ENCODE measurements around the gene RPS15. TPM values are rescaled to one million over a fixed set of nuclear protein-coding genes. Genes with fewer than 3 reads are reported as not detected.

RPS15 gene
- total RNA-seq, 4 donors from 2014 or later, result 1,297 to 2,978 (median 2,171) TPM

GRCh38 chr19:1408300-1409203, 29.6 kb upstream of the RPS15 start:
- 0% methylated on average over 1 of the region's 69 CpGs for WGBS
- H3K27ac ChIP-seq (replicated peaks in 1 of 4), result peak overlapping the region; percentile 90 to 98 (median 96)
- intact Hi-C loops (cut with DNase I), result loop anchor here (10.0 kb wide), 1 partner anchor 124 kb away; the partner anchor contains the start of gene EFNA2
- H3K4me3 ChIP-seq, result peak overlapping the region; percentile 89 to 100 (median 100)
- TF ChIP-seq CTCF (IDR thresholded peaks at IDR 0.05) (no peak), EP300 (IDR thresholded peaks at IDR 0.05) (no peak), POLR2AphosphoS5 (IDR thresholded peaks at IDR 0.05) (peak; percentile 36 to 42)
- peaks cover 48 to 63% (median 57%) of the 10 kb centered on the region in 4 donors for H3K4me1 ChIP-seq
- H3K27me3 ChIP-seq, result no peaks in the 10 kb centered on the region
- H3K36me3 ChIP-seq, result peaks cover 0 to 20% (median 9%) of the 10 kb centered on the region in 4 donors
- no peaks in the 10 kb centered on the region for H3K9me3 ChIP-seq
- no peak for DNase-seq (ENCODE audit: extremely low spot score)

- TF ChIP-seq POLR2A (IDR thresholded peaks at IDR 0.05; ENCODE audit: low read depth), result no peak
- TF ChIP-seq POLR2AphosphoS5 (IDR thresholded peaks at IDR 0.05), result no peak
- TF ChIP-seq CTCF (IDR thresholded peaks at IDR 0.05), result no peak
- no peak for TF ChIP-seq EP300 (IDR thresholded peaks at IDR 0.05)
- Histone ChIP-seq H3K27me3 (no peaks in the 10 kb centered on the region), H3K27ac (replicated peaks in 1 of 4) (peak overlapping the region; percentile 90 to 98 (median 96)), H3K4me3 (peak overlapping the region; percentile 89 to 100 (median 100)), H3K36me3 (peaks cover 0 to 21% (median 10%) of the 10 kb centered on the region in 4 donors), H3K9me3 (no peaks in the 10 kb centered on the region), H3K4me1 (peaks cover 50 to 72% (median 63%) of the 10 kb centered on the region in 4 donors)
- no peak for DNase-seq (ENCODE audit: extremely low spot score)
- intact Hi-C loops (cut with DNase I), result loop anchor here (10.0 kb wide), 1 partner anchor 125 kb away; the partner anchor contains the start of gene EFNA2
- 80% methylated on average over 2 of the region's 33 CpGs for WGBS
Measured at GRCh38 chr19:1409204-1410005, 28.8 kb upstream of the RPS15 start.

GRCh38 chr19:1410136-1410786, 27.9 kb upstream of the RPS15 start:
- TF ChIP-seq POLR2A (IDR thresholded peaks at IDR 0.05; ENCODE audit: low read depth) (no peak), CTCF (IDR thresholded peaks at IDR 0.05) (no peak), POLR2AphosphoS5 (IDR thresholded peaks at IDR 0.05) (peak in 1 of 2 donors; percentile 25)
- DNase-seq (ENCODE audit: extremely low spot score), result no peak
- Histone ChIP-seq H3K4me1 (peaks cover 56 to 78% (median 70%) of the 10 kb centered on the region in 4 donors), H3K36me3 (peaks cover 0 to 21% (median 10%) of the 10 kb centered on the region in 4 donors), H3K4me3 (peak overlapping the region; percentile 16 to 100 (median 94)), H3K9me3 (no peaks in the 10 kb centered on the region), H3K27ac (replicated peaks in 1 of 4) (peak overlapping the region in 3 of 4 donors; percentile 0 to 56 (median 51)), H3K27me3 (no peaks in the 10 kb centered on the region)
- 78% methylated on average over 11 of the region's 23 CpGs for WGBS
- intact Hi-C loops (cut with DNase I), result no loop called here

GRCh38 chr19:1410789-1411188, 27.4 kb upstream of the RPS15 start:
- WGBS, result 75% methylated on average over 6 of the region's 9 CpGs
- intact Hi-C loops (cut with DNase I), result no loop called here
- peaks cover 0 to 21% (median 10%) of the 10 kb centered on the region in 4 donors for H3K36me3 ChIP-seq
- TF ChIP-seq POLR2A (IDR thresholded peaks at IDR 0.05; ENCODE audit: low read depth) (no peak), EP300 (IDR thresholded peaks at IDR 0.05) (no peak), CTCF (IDR thresholded peaks at IDR 0.05) (no peak), POLR2AphosphoS5 (IDR thresholded peaks at IDR 0.05) (no peak)
- no peaks in the 10 kb centered on the region for H3K9me3 ChIP-seq
- H3K27me3 ChIP-seq, result no peaks in the 10 kb centered on the region
- H3K27ac ChIP-seq (replicated peaks in 1 of 4), result peak overlapping the region; percentile 17 to 56 (median 48)
- no peak for DNase-seq (ENCODE audit: extremely low spot score)
- peak overlapping the region in 1 of 4 donors; percentile 16 for H3K4me3 ChIP-seq
- peaks cover 62 to 83% (median 76%) of the 10 kb centered on the region in 4 donors for H3K4me1 ChIP-seq

Data from esophagus muscularis mucosa (tissue), 4 donors.